HL-60/S4 treated with phorbol 12-myristate 13-acetate at 8.2 ng/mL for 4 days and 3 days (cell line): Measurements from ENCODE around the gene KCNJ5.

Source experiments
- in situ Hi-C: fragments of 300-500 bp; cut with MboI; formaldehyde crosslinking; loops from 2 replicates; pipeline ENCODE4 v1.15.0; 2022; ENCODE audit warnings: low sequenced_read_pairs

The KCNJ5 gene

DNA sequence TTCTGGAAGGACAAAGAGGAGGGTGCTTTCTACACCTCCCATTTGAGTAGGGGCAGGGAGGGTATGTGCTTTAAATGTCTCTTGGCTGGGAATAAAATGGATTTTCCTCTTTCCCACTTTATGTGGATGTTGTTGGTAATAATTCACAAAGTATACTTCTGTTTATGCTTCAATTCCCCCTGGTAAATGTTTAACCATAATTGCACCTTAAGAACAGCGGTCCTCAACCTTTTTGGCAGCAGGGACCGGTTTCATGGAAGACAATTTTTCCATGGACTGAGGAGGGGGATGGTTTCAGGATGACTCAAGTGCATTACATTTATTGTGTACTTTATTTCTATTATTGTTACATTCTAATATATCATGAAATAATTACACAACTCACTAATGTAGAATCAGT, 55.5 kb downstream of the KCNJ5 start:
- in situ Hi-C loops: no loop called here

DNA sequence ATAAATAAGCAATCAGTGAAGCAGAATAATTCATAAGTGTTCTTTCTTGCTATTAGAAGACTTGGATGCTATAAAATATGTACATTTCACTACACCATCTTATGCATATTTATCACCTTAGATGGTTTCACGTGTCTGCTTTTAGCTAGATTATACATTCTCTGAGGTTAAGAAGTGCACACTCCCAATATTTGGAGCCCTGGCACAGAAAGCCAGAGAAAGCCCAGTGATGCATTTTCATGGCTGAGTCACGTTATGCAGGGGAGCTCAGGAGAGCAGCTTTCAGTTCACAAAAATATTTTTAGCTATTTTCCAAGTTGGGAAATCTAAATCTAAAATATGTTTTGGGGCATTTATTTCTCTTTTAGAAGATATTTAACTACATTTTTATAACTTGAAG, 56.6 kb downstream of the KCNJ5 start:
- in situ Hi-C loops: no loop called here

DNA sequence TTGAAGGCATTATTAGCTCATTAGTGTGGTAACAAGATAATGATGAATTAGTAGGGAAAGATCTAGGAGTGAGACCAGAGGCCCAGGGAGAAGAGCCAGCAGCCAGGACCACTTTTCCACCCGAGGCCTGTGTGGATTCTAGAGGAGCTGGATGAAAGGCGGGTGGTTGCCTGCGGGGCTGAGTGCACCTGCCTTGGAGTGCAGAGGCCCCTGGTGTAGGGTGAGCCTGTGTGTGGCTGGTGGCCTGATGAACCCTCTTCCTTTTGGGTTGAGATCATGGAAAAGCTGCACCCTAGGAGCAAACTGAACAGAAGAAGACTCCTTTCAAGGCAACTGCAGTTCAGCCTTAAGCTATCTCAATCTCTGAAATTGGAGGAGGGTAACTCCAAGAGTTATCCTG, 57.4 kb downstream of the KCNJ5 start:
- in situ Hi-C loops: no loop called here

DNA sequence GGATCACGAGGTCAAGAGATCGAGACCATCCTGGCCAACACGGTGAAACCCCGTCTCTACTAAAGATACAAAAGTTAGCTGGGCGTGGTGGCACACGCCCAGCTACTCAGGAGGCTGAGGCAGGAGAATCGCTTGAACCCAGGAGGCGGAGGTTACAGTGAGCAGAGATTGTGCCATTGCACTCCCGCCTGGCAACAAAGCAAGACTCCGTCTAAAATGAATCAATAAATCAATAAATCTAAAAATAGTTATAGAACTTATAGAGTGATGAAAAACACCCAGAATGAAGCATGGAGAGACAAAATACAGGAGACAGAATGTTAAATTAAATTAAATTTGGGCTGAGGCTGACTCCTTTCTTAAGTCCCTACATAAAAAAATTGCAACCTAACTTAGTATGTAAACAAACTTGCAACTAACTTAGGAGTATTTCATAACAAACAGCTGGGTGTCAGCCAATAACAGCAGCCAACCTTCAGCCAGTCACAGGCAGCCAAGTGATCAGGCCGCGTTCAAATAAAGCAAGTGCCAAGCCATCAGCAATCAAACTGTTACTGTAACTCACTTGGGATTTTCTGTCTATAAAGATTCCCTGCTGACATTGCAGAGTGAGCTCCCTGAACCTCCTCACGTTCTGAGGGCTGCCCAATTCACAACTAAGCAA, 58.8 kb downstream of the KCNJ5 start:
- in situ Hi-C loops: loop anchor here (25.0 kb wide), 1 partner anchor 788 kb away; no protein-coding TSS in a partner anchor

DNA sequence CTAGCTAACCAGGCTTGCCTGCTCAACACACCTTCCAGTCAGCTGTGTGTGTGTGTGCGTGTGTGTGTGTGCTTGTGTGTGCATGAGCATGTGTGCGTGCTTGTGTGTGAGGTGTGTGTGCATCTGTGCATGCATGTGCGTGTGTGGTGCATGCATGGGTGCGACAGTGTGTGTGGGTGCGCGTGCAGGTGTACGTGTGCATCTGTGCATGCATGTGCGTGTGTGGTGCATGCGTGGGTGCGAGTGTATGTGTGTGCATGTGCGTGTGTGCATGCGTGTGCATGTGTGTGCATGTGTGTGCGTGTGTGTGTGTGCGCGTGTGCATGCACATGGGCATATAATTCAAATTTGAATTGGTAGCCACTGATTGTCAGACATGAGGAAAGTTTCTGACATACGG, 62.0 kb downstream of the KCNJ5 start:
- in situ Hi-C loops: loop anchor here (25.0 kb wide), 1 partner anchor 791 kb away; no protein-coding TSS in a partner anchor

DNA sequence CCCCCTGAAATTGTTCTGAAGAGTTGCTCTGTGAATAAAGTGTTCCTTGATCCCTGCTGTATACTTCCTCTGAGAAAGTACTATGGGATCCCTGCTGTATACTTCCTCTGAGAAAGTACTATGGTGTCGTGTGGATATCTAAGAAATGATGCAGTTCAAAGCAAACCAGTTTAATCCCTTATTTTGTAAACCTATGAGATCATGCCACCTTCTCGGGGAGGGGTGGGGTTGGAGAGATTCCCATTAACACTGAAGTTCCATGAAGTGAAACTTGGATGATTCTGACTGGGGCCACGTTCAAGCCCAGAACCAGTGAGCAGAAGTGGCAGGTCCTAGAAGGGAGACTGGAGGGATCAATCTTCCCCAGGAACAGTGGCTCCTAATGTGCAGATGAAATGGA, 64.5 kb downstream of the KCNJ5 start:
- in situ Hi-C loops: loop anchor here (25.0 kb wide), 1 partner anchor 793 kb away; no protein-coding TSS in a partner anchor

DNA sequence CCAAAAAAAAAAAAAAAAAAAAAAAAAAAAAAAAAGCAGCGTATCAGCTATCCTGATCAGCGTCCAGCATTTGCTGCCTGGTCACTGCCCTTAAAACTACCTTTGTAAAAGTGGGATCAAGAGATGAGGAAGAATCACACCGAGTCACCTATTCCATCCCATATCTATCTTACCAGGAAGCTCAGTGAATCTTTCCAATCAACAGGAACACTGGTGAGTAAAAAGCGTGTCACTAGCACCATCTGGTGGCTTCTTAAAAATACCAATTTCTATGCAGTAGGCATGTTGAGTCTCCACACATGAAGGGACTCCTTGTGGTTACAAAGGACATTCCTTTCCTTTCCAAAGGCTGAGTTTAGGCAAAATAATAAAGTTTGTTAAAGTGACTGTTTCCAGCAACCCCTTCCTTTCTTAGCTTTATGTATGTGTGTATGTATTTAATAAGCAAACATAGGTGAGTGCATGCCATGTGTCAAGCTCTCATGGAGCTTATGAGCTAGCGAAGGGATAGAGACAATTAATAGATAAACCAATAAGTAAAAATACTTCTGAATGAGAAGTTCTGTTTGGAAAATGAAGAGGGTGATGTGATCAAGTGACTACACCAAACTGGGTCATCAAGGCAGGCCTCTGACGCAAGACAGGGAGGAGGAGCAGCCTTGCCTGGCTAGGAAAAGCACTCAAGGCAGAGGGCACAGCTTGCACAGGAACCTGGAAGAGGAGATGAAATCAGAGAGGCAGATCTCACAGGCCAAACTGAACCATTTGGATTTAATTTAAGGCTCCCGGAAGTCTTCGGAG, 65.4 kb downstream of the KCNJ5 start:
- in situ Hi-C loops: loop anchor here (25.0 kb wide), 1 partner anchor 794 kb away; no protein-coding TSS in a partner anchor

DNA sequence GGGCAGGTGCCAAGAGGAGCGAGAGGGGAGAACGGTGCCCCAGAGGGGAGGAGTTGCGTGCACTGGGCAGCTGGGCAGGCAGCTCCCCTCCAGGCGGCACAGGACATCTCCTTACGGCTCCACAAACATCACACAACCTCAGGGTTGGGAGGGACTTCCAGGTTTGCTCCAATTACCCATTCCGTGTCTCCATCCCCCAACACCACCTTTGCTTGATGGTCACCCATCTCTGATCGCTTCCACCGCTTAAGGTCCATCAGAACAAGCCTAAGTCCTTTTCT, 66.0 kb downstream of the KCNJ5 start:
- in situ Hi-C loops: loop anchor here (25.0 kb wide), 1 partner anchor 795 kb away; no protein-coding TSS in a partner anchor

DNA sequence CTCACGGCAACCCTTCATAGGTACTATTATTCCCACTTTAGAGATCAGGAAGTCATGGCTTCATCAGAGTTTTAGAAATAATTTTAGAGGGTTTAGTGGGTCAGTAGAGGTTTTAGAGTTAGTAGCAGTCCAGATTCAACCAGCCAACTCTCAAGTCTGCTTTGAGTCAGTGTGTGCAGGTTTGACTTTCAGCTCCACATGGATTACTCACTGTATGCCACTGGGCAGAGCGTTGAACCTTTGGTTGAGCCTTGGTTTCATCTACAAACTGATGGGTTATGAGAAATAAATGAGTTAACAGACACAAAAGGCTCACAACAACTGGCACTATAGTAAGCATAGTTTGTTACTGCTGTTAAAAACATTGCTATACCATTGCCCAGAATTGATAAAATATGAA, 70.5 kb downstream of the KCNJ5 start:
- in situ Hi-C loops: loop anchor here (25.0 kb wide), 1 partner anchor 799 kb away; no protein-coding TSS in a partner anchor

DNA sequence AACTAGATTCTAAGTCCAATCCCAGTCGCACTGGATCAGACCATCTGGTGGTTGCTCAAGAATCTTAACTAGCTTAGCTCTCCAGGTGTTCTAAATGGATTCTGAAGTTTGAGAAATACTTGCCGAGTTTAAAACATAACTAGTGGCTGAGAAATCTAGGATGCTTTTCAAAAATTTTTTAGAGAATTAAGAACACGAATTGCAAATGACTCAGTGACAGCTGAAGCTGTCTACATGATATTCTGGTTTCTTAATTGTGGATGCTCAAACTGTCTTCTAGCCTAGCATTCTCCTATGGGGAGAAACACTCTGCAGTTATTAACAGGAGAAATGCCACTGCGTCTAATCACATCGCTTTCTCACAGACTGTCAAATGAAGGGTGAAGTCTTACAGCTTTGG, 71.7 kb downstream of the KCNJ5 start:
- in situ Hi-C loops: loop anchor here (25.0 kb wide), 1 partner anchor 801 kb away; no protein-coding TSS in a partner anchor

DNA sequence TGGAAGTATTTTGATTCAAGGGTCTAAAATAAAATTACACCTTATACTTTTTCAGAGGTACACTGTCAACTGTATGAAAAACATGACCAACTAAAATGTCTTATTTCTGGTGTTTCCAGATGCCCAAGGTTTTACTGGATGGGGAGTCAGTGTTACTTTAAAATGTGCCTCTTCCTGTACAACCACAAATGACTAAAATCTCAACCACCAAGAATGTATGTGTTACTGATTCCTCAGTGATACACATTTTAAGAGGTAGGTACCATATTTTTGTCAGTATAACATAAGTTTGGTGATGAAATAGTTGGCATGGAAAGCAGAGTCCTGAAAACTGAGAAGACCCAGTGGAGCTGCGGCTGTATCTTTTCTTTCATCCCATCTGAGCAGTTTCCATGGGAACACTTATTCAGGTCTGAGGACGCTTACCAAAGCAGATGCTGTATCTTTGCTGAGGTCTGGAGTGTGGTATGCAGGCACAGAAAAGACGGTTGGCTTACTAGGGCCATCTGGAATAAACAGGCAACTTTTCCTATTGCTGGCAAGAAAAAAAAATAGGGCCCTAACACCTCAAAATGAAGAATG, 72.7 kb downstream of the KCNJ5 start:
- in situ Hi-C loops: loop anchor here (25.0 kb wide), 1 partner anchor 802 kb away; no protein-coding TSS in a partner anchor

DNA sequence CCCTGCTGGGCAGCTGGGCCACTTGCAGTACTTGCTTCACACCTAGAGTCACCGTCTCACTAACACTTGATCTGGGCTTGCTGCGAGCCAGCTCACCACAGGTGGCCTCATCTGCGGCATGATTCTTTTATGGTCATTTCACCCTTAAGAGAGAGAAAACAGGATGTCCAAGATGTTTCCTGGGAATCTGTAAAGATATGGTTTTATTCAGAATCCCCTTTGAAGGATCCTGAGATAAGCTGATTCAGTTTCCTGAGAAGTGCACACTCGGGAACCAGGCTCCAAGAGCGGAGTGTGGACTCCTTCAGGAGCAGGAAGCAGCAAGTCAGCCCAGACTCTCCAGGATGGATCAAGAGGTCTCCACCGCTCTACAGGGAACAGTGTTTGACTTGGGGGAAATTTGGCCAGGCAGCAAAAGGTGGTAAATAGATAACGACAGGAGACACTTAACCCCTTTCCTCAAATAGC, 73.3 kb downstream of the KCNJ5 start:
- in situ Hi-C loops: loop anchor here (25.0 kb wide), 1 partner anchor 802 kb away; no protein-coding TSS in a partner anchor

DNA sequence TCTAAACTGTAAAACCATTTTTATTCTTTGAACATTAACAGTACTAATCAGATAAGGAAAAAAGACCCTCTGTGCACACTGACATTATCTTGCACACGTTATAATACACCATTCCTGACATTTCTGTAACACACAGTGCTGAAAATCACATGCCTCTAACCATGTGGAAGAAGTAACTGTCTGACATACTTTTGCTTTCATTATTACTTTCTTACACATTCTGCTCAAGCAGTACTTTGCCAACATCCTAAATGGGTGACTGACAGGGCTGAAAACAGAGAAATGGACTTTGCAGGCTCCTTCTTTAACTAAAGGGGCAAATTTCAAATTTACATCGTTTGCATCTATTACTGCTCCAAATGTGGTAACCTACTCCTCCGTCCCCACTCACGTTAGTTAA, 74.3 kb downstream of the KCNJ5 start:
- in situ Hi-C loops: loop anchor here (25.0 kb wide), 1 partner anchor 803 kb away; no protein-coding TSS in a partner anchor

DNA sequence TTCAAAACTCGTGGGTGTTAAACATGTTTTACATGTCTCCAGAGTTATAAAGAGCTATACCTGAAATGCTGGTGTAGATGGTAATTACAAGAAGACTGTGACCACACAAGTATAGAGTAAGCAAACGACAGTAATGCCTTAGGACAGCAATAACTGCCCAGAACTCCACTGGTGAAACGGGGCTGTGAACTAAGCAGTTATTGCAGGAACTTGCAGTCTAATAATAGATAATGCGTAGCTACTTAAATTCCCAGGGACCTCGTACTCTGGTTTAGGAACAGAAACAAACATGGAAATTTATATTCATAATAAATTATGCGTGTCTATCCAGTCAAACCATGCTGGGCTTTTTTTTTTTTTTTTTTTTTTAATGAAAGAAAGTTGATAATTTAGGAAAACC, 76.4 kb downstream of the KCNJ5 start:
- in situ Hi-C loops: loop anchor here (25.0 kb wide), 1 partner anchor 805 kb away; no protein-coding TSS in a partner anchor

DNA sequence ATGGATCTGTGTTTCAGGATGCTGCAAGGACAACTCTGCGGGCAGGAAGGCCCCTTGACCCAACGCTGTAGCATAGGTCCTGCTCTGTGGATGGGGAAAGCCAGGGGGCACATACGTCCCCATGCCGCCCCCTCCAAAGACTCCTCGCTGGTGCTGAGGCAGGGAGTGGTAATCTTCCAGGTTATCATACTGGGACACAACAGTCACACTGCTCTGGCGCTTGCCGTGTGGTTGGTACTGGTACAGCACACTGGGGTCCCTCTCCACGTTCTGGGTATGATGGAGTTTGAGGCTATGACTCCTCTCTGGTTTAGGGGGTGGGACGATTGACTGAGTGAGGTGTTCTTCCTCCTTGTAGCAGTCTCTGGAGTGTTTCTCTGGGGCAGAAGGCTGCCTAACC, 77.8 kb downstream of the KCNJ5 start:
- in situ Hi-C loops: loop anchor here (25.0 kb wide), 1 partner anchor 807 kb away; no protein-coding TSS in a partner anchor
